ENCODE data around the gene SEC63.
"Not testable (repeated sequence)": the region's sequence is repeated elsewhere in the genome, so short reads cannot be mapped to it uniquely, and the experiment has no call there.

The SEC63 gene

GRCh38 chr6:107926697-107927544 lies 31.1 kb downstream of the SEC63 start:
- DNase-seq = not testable (repeated sequence)

GRCh38 chr6:107917451-107918375 lies 40.3 kb downstream of the SEC63 start:
- no peak for DNase-seq

- DNase-seq = not testable (repeated sequence)
These were observed 41.0 kb downstream of the SEC63 start for GRCh38 chr6:107916961-107917360.

GRCh38 chr6:107911692-107912091 lies 46.3 kb downstream of the SEC63 start:
- no peak for DNase-seq

GRCh38 chr6:107894809-107895396 lies 63.1 kb downstream of the SEC63 start:
- DNase-seq = no peak

GRCh38 chr6:107890431-107890830 lies 67.6 kb downstream of the SEC63 start:
- not testable (repeated sequence) for DNase-seq

GRCh38 chr6:107885950-107886349 lies 72.1 kb downstream of the SEC63 start:
- DNase-seq = not testable (repeated sequence)

GRCh38 chr6:107879941-107880340 lies 78.1 kb downstream of the SEC63 start:
- no peak for DNase-seq

GRCh38 chr6:107877968-107878367 lies 80.0 kb downstream of the SEC63 start:
- no peak for DNase-seq

GRCh38 chr6:107871976-107872375 lies 86.0 kb downstream of the SEC63 start:
- no peak for DNase-seq

GRCh38 chr6:107871512-107871911 lies 86.5 kb downstream of the SEC63 start:
- not testable (repeated sequence) for DNase-seq

GRCh38 chr6:107871016-107871415 lies 87.0 kb downstream of the SEC63 start:
- DNase-seq = no peak

GRCh38 chr6:107870381-107870780 lies 87.6 kb downstream of the SEC63 start:
- no peak for DNase-seq

GRCh38 chr6:107869871-107870270 lies 88.1 kb downstream of the SEC63 start:
- DNase-seq = no peak

GRCh38 chr6:107868867-107869611 lies 89.0 kb downstream of the SEC63 start:
- no peak for DNase-seq

GRCh38 chr6:107867302-107867615 lies 90.7 kb downstream of the SEC63 start:
- DNase-seq = no peak

- DNase-seq = no peak
These were observed 91.3 kb downstream of the SEC63 start for GRCh38 chr6:107866606-107867301.

GRCh38 chr6:107864226-107865127 lies 93.5 kb downstream of the SEC63 start:
- no peak for DNase-seq

GRCh38 chr6:107862383-107862782 lies 95.6 kb downstream of the SEC63 start:
- no peak for DNase-seq

- not testable (repeated sequence) for DNase-seq
These were observed 97.0 kb downstream of the SEC63 start for GRCh38 chr6:107860963-107861362.

- DNase-seq = not testable (repeated sequence)
These were observed 97.9 kb downstream of the SEC63 start for GRCh38 chr6:107860144-107860543.
